ENCODE data around the gene ADGRE3. TPM values are rescaled to one million over a fixed set of nuclear protein-coding genes. Genes with fewer than 3 reads are reported as not detected.
A peak's percentile ranks its signal among the peaks of the same experiment; 100 is the strongest.

The ADGRE3 gene
- not detected for total RNA-seq

DNA sequence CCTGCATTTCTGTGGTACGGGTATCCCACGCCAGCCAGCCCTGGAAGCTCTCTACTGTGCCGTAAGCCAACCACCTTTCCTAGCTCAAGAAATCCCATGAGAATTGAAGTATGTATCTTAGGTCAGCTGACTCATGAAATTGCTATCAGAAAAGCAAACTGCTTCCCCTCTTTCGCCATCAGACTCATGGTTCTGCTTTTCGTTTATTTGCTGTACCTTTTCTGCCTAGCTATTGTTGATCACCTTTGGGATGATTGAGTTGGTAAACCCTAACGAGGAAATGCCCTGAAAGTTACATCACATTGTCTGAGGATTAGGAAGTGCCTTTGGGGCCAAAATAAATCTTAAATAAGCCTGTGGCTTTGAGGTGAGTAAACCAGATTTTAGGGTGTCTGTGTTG is at the start of gene ADGRE3:
Gene ADGRE3 (minus strand): TSS at position 81 of the 400 bp plus-strand sequence. CDS start 74 bp downstream, at position 7.
- DNase-seq (ENCODE audit: low spot score in 2 of 2): no peak
- no peak for FAIRE-seq

GRCh38 chr19:14722127-14722526 is 47.5 kb upstream of the ADGRE3 start:
- FAIRE-seq (no peak), DNase-seq (ENCODE audit: low spot score in 2 of 2) (no peak)

GRCh38 chr19:14719162-14719561 is 44.5 kb upstream of the ADGRE3 start:
- DNase-seq (ENCODE audit: low spot score in 2 of 2) (no peak), FAIRE-seq (no peak)

GRCh38 chr19:14718522-14719116 is 44.0 kb upstream of the ADGRE3 start:
- FAIRE-seq: no peak
- no peak for DNase-seq (ENCODE audit: low spot score in 2 of 2)

DNA sequence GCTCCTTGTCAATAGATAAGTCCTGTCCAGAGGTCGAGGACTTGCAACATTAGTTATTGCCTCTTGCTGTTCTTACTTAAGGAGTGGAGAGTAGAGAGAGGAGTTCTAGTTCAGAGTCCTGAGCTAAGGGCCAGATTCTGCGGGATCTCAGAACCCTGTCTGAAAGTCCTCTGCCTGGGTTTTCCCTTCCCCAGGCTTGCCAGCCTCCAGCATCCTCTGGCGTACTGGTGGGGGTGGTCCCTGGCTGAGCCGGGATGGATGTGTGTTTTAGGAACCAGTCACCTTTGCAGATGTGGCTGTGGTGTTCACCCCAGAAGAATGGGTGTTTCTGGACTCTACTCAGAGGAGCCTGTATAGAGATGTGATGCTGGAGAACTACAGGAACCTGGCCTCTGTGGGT is 41.2 kb upstream of the ADGRE3 start:
- FAIRE-seq (no peak), DNase-seq (ENCODE audit: low spot score in 2 of 2) (no peak)

DNA sequence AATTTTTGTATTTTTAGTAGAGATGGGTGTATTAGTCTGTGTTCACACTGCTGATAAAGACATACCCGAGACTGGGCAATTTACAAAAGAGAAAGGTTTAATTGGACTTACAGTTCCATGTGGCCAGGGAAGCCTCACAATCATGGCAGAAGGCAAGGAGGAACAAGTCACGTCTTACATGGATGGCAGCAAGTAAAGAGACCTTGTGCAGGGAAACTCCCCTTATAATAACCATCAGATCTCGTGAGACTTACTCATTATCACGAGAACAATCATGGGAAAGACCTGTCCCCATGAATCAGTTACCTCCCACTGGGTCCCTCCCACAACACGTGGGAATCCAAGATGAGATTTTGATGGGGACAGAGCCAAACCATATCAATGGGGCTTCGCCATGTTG is 29.8 kb upstream of the ADGRE3 start:
- DNase-seq (ENCODE audit: low spot score in 2 of 2): no peak
- FAIRE-seq: no peak

DNA sequence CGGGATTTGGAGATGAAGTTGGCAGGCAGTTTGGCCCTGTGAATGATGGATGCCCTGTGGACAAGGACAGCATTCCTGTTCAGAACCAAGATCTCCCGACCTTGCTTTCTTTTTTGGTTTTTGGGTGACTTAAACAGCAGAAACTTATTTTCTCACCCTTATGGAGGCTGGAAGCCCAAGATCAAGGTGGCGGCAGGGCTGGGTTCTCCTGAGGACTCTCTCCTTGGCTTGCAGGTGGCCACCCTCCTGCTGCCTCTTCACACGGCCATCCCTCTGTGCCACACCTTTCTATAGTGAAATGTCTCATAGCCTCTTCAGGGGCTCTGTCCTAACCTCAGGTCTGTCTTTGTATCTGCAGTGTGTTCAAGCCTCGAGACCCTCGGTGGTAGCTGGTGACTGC is 29.2 kb upstream of the ADGRE3 start:
- DNase-seq (ENCODE audit: low spot score in 2 of 2): no peak
- no peak for FAIRE-seq

DNA sequence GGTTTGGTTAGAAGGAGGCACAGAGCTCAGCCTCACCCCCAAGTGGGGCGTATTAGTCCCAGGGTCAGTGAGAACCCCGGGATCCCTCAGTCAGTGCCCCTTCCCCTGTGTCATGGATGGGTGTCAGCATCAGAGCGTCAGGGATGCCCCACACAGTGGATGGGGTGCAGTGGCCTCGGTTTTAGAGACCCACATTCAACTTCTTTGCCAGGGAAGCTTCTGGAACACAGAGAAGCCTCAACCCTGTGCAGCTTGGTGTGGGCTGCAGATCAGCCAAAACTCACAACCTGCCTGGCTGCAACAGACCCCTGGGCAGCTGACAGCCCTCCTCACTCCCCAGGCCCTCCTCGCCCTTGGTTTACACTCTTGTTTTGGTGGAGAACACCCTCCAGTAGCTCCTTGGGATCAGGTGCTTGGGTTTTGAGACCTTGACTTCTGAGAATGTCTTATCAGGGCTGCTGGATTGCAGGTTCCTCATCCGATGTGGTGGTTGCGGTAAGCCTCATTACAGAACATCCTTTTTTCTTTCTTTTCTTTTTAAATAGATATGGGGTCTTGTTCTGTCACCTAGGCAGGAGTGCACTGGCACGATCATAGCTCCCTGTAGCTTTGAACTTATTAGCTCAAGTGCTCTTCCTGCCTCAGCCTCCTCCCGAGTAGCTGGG is 26.2 kb upstream of the ADGRE3 start:
- no peak for DNase-seq (ENCODE audit: low spot score in 2 of 2)
- FAIRE-seq: no peak

DNA sequence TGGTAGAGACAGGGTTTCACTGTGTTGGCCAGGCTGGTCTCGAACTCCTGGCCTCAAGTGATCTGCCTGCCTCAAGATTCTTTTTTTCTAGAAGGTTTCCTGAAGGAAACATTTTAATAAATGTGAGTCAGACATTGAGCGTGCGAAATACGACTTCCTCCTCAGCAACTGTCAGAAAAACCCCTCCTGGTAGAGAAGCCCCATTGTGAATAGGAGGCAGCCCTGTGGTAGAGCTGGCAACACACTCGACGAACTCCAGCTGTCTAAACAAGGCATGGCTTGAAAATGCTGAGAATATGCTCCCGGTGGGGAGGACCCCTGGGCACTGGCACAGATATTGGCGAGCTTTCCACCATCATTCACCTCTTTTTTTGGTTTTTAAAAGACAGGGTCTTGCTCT is 25.0 kb upstream of the ADGRE3 start:
- no peak for FAIRE-seq
- no peak for DNase-seq (ENCODE audit: low spot score in 2 of 2)

DNA sequence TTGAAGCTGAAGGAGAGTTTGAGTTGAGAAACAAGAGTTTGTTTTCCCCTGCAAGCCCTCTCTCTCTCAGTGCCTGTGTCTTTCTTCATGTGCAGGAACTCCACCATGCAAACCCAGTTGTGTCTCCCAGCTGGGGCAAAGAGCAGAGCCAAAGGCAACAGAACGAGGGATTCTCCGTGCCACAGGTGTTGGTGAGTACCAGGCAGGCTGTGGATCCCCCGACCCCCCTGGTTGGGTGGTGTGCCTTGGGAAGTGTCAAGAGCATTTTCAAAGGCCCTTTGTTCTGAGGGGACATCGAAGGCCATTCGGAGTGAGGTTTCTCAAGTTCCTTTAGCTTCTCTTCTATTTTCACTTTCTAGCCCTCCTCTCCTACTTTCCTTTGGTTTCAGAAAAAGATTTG is 20.8 kb upstream of the ADGRE3 start:
- DNase-seq (ENCODE audit: low spot score in 2 of 2) (no peak), FAIRE-seq (no peak)

- FAIRE-seq: no peak
- no peak for DNase-seq (ENCODE audit: low spot score in 2 of 2)
Observed at GRCh38 chr19:14694641-14695266, 20.1 kb upstream of the ADGRE3 start.

DNA sequence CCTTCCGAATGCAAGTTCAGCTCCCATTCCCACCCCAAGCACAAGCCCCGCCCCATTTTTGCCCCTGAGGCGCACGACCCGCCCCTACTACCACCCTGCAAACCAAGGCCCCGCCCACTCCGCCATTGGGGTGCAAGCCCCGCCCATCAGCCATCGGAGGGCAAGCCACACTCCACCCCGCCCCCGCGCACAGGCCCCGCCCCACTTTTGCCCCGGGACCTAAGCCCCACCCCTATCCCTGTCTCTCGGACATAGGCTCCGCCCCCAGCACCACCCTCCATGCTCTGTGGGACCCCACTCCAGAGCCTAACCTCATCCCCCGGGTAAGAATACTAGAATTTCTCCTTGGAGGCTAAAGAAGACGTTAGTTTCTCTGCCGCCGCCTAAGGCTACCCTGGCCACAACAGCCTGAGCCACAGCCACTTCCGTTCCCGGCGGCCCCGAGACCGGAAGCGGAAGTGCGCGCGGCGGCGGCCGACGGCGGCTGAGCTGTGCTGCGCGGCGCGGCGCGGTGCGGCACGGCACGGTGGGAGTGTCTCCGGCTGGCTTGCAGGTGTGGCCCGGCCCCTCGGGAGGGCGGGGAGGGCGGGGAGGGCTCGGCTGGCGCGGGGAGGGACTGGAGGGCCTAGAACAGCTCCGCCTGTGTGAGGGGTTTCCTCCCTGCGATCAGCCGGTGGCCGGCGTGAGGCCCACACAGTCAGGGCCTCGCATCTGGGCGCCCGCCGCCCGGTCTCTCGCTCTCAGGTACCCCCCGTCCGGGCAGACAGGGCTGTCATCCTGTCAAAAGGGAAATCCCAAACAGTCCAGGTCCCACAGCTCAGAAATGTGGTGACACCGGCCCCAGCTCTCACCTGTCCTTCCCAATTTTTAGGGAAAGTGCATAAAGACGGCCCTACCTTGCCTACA is 15.2 kb upstream of the ADGRE3 start, which contains the start of gene ZNF333:
Gene ZNF333 (plus strand): TSS at position 451 of the 906 bp plus-strand sequence. CDS start 3,444 bp downstream, outside the sequence.
- DNase-seq (ENCODE audit: low spot score in 2 of 2) (peak; percentile 93 to 95), FAIRE-seq (no peak)

GRCh38 chr19:14686411-14686810 is 11.8 kb upstream of the ADGRE3 start:
- DNase-seq (ENCODE audit: low spot score in 2 of 2): no peak
- no peak for FAIRE-seq

DNA sequence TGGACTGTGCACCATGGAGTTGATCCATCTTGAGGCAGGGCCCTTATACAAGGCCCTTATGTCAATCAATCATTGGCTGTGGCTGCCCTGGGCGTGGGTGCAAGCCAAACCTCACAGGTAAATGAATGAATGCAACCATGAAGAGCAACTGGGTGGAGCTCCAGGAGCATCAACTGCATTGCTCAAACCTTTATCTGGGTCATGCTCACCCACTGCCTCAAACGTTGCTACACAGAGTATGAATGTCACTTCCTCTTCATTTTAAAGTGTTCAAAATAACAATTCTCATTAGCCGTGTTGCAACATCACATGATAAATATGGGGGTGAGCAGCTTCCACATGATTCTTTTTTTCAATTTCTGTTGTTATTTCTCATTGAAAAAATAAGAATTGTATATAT is 8.8 kb upstream of the ADGRE3 start:
- FAIRE-seq (no peak), DNase-seq (ENCODE audit: low spot score in 2 of 2) (no peak)

DNA sequence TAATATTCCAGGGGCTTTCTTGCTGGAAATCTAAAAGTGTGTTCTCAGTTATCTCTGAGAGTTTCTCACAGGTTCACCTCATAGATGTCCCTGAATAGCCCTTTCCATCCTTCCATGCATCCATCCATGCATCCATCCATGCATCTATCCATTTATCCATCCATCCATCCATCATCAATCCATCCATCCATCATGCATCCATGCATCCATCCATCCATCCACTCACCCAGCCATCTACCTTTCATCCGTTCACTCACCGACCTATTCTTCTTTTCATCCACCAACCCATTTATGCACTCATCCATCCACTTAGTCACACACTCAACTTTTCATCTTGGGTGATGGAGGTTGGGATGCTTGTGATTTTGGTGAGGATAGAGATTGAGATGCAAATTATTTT is 7.4 kb upstream of the ADGRE3 start:
- DNase-seq (ENCODE audit: low spot score in 2 of 2): no peak
- no peak for FAIRE-seq

DNA sequence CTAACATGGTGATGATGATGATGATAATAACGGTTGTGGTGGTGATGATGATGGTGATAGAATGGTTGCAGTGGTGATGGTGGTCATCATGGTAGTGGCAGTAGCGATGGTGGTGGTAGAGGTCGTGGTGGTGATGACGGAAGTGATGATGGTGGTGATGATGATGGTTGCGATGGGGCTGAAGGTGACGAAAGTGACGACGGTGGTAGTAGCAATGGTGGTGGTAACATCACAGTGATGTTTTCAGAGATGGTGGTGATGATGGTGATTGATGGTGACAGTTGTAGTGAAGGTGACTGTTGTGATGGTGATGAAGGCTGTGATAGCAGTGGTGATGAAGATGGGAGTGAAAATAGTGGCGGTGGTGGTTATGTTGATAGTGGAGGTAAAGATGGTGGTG is 3.6 kb upstream of the ADGRE3 start:
- FAIRE-seq: no peak
- DNase-seq (ENCODE audit: low spot score in 2 of 2): no peak

GRCh38 chr19:14677464-14677863 is 2.8 kb upstream of the ADGRE3 start:
- no peak for DNase-seq (ENCODE audit: low spot score in 2 of 2)
- no peak for FAIRE-seq

GRCh38 chr19:14676762-14677161 is 2.1 kb upstream of the ADGRE3 start:
- FAIRE-seq (no peak), DNase-seq (ENCODE audit: low spot score in 2 of 2) (no peak)

GRCh38 chr19:14673088-14673487 is 1.6 kb downstream of the ADGRE3 start:
- DNase-seq (ENCODE audit: low spot score in 2 of 2): no peak

DNA sequence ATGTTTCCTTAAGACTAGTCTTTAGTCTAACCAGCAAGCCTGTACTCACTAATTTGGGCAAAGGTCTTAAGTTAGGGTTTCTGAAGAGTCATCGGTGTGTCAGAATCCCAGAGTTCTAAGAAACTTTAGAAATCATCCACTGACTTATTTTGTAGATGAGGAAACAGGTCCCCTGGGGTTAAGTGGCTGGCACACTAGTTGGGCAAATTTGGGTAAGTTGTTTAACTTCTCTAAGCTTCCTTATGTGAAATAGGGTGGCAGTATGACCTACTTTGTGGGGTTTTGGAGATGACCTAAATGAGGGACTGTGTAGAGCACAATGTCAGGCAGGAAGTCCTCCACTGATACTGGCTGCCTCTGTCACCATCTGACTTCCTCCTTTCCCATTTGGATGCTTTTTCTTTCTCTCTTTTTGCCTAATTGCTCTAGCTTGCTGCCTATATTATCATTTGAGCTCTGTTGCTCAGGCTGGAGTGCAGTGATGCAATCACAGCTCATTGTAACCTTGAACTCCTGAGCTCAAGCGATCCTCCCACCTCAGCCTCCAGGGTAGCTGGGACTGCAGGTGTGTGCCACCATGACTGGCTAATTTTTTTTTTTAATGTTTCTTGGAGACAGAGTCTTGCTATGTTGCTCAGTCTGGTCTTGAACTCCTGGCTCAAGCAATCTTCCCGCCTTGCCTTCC is 2.3 kb downstream of the ADGRE3 start:
- DNase-seq (ENCODE audit: low spot score in 2 of 2) (no peak), FAIRE-seq (no peak)

More at GRCh38 chr19:14673088-14673487, 1.6 kb downstream of the ADGRE3 start:
- no peak for FAIRE-seq
